HG03280 (cell line): Measurements from ENCODE around the gene EFEMP1.
A peak's percentile ranks its signal among the peaks of the same experiment; 100 is the strongest.

Experiments used
- ATAC-seq: cut with Tn5 transposase; IDR thresholded peaks from one replicate; pipeline ENCODE4 v1.9.1; 2021; ENCODE audit warnings: mild to moderate bottlenecking, moderate library complexity; ENCODE audit not compliant: unreplicated experiment

EFEMP1 gene

DNA sequence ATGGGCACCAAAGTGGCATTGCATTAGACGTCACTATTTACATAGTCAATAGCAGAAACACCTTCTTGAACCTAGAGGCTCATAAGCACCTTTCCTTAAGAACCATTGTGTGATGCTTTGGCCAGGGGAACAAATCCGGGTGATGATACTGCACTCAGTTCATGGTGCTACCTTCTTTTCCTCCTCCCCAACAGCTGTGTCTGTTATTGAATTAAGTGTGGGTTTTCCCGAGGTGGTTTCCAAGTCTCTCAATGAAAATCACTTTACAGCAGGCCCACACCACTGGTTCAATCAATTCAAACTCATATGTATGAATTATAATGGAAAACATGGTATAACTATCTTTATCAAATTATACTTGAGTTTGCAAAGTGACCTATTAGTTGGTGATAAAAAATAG lies 9.3 kb upstream of the EFEMP1 start:
- ATAC-seq: no peak

DNA sequence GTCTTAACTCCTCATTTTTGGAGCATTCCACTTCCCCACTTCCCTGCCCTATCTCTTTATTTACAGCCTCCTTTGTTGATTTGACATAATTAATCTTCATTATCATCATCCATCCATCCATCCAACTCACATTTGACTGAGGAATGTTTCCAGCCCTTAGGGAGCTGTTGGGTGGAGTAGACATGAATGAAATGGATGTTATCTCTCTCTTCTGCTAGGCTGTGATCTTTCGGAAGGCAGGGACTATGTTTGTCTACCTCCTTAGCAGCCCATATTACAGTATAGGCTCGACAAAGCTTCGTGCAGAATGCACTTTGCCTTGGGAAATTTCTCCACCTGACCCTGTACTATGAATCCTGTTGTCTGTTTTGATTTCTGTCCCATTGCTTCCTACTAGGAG lies 7.7 kb upstream of the EFEMP1 start:
- ATAC-seq: no peak

- no peak for ATAC-seq
Observed at GRCh38 chr2:55929476-55929875, 5.9 kb upstream of the EFEMP1 start.

DNA sequence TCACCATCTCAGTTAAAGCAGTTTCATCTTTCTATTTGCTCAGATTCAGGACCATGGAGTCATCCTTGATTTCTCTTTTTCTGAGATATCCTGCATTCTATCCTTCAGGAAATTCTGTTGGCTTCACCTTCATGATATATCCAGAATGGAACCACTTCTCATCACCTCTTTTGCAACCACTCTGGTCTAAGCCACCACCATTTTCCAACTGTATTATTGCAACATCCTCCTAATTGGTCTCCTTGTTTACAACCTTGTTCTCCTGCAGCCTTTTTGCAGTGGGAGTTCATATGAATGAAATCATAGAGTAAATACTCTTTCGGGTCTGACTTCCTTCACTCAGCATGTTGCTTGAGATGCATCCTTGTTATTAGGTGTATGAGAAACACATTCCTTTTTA lies 3.4 kb upstream of the EFEMP1 start:
- ATAC-seq: no peak

GRCh38 chr2:55926246-55926645 lies 2.7 kb upstream of the EFEMP1 start:
- no peak for ATAC-seq

GRCh38 chr2:55923982-55924321 lies 370 bp upstream of the EFEMP1 start:
- no peak for ATAC-seq

DNA sequence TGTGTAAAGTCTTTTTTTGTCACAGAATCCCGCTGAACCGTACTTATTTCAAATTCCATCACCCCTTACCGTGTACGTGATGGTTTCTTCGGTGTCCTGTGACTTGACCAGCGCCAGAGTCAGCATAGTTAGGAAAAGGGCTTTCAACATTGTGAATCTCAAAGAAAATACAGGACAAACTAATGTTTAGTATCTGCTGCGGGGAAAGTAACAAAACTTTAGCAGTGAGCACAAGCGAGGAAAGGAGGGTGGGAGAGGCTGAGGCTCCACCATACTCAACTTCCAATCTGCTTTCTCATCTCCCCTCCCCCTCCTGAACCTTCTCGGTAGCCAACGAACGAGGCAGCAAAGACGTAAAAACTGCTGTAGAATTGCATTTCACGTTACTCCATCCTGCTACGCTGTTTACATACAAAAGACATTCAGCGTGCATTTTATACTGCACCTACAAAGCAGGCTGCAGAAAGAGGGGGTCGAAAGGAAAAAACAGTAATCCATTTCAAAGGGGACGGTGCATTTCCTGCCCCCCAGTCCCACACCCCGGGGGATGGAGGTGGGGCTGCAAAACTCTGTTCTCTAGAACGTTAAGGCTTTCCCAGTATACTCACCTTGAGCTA lies 1.2 kb downstream of the EFEMP1 start:
- no peak for ATAC-seq

GRCh38 chr2:55919574-55919973 lies 4.0 kb downstream of the EFEMP1 start:
- no peak for ATAC-seq

- no peak for ATAC-seq
Observed at GRCh38 chr2:55918856-55919255, 4.7 kb downstream of the EFEMP1 start.

DNA sequence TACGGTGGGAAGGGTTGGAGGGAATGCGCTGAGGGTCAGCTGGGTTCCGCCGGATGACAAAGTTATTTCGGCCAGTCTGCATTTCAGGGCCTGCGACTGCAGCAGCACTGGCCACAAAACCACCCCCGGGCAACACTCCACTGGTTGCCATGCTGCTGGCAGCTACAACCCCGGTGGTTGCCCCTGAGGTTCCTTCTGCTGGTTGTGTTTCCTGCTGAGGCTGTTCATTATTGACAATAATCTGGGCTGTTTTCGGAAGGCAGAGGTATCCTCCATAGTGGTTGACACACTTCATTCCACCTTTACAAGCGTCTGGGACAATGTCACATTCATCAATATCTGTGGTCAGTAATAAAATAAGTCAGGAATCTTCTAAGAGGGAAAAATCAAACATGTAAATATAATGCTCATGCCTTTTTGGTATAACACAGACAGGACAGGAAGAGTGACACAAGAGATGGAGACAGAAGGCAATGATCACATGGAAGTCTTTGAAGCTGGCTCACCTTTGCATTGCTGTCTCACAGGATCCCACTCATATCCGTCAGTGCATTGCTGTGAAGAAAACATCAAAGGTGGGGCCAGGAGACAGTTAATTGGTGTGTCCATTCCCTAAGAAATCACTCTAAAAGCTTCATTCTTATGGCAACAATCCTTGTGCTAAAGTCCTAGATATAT lies 5.7 kb downstream of the EFEMP1 start:
- no peak for ATAC-seq

GRCh38 chr2:55917117-55917516 lies 6.5 kb downstream of the EFEMP1 start:
- ATAC-seq: peak; percentile 74

GRCh38 chr2:55916473-55917049 lies 7.0 kb downstream of the EFEMP1 start:
- ATAC-seq: no peak

DNA sequence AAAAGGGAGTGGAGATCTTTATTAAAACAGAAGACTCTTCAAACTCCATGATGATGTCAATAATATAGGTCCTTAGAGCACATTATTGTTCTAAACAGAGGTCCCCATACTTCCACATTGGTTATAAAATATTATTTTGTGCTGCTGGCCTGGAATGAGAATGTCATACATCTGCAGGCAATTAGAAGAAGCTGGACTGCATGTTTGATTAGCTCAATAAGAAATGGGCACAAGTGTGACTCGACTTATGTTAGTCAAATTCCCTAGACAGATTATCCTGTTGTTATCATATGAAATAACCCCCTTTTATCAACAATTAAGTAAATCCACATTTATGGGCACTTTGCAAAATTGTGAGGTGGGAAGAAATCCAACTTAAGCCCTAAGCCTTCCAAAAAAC lies 8.8 kb downstream of the EFEMP1 start:
- ATAC-seq: no peak

- ATAC-seq: no peak
Observed at GRCh38 chr2:55912926-55913325, 10.7 kb downstream of the EFEMP1 start.

GRCh38 chr2:55910077-55910476 lies 13.5 kb downstream of the EFEMP1 start:
- no peak for ATAC-seq

GRCh38 chr2:55907686-55908085 lies 15.9 kb downstream of the EFEMP1 start:
- no peak for ATAC-seq

DNA sequence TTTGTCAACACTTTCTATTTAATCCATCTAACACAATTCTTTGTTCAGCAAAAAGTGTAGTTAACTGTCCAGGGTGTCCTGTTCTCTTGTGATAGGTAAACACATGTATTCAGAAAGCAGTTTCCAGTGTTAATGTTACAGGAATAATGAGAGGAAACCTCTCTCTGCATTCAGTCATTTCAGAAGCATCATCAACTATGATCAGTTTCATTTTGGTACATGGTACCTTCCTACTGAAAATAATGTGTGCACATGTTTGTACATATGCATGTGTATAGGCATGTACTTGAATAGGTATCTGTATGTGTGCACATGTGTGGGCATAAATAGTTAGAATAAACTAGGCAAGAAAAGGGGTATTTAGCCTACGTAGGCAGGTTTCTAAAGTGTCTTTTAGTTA lies 16.6 kb downstream of the EFEMP1 start:
- ATAC-seq: no peak

DNA sequence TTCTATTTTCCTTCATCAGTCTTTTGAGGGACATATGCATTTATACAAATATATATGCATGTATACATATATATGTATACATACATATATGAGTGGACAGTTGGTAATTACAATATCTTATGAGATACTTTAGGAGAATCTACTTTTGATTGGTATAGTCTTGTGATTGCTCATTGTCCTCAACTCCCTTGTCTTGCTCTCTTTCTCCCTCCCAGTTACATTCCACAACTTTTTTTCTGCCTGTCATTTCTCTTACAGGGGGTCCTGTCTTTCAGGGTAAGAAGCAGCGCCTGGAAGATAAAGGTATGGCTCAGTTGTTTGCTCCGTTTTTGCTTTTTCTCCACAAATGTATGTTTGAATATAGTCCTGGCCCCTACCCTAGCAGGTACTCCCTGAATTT lies 19.9 kb downstream of the EFEMP1 start:
- ATAC-seq: no peak

GRCh38 chr2:55902971-55903370 lies 20.6 kb downstream of the EFEMP1 start:
- ATAC-seq: no peak

GRCh38 chr2:55902429-55902828 lies 21.2 kb downstream of the EFEMP1 start:
- ATAC-seq: no peak

DNA sequence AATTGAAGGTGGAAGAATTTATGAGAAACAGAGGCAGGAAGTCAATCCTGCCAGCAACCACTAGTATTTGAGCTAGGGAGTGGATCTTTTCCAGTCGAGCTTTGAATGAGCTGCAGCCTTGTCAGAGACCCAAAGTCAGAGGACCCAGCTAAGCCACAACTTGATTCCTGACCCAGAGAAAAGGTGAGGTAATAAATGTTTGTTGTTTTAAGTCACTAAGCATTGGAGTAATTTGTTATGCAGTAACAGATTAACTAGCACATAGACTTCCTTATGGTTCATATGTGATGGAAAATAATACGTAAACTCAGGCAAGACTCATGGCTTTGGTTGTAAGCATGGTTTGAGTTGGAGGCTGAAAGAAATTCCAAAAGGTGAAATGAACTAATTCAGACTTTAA lies 21.6 kb downstream of the EFEMP1 start:
- no peak for ATAC-seq

DNA sequence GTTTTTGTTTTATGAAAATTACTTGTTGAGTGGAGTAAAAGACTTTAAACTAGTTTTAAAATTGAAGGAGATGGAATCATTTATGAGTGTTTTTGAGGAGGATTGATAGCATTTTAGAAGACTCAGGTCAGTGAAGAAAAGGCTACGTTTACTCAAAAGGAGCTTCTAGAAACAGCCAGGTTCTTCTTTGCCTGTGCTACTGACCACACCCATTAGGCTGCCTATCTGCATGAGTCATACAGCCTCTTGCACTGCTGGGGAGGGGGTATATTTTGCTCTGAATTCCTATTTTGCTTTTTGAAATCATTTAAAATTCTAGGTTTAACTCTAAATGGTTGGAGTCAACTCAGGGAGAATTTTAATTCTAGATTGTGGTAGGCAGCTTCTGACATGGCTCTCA lies 22.3 kb downstream of the EFEMP1 start:
- ATAC-seq: no peak

DNA sequence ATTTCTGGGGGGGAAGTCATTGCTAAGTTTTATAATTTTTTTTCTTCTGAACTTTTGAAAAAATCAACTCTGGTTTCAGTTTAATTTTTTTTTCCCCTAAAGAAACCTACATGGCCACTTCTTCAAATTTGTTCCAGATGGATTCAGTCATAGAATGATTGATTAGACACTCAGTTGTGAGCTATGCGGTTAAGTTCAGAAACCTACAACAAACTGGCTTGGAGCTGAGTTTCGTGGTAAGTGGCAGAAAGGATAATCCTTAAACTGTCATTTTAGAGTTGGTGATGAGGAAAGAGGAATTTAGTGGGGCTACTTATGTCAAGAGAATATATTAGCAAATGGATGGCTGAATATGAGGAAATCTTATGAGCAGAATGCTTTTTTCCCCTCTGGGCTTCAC lies 23.7 kb downstream of the EFEMP1 start:
- no peak for ATAC-seq
